ENCODE data around the gene KRTAP10-2. TPM values are rescaled to one million over a fixed set of nuclear protein-coding genes. Genes with fewer than 3 reads are reported as not detected.
A peak's percentile ranks its signal among the peaks of the same experiment; 100 is the strongest.

The KRTAP10-2 gene
- total RNA-seq, 1 donor from 2014 or later = not detected

DNA sequence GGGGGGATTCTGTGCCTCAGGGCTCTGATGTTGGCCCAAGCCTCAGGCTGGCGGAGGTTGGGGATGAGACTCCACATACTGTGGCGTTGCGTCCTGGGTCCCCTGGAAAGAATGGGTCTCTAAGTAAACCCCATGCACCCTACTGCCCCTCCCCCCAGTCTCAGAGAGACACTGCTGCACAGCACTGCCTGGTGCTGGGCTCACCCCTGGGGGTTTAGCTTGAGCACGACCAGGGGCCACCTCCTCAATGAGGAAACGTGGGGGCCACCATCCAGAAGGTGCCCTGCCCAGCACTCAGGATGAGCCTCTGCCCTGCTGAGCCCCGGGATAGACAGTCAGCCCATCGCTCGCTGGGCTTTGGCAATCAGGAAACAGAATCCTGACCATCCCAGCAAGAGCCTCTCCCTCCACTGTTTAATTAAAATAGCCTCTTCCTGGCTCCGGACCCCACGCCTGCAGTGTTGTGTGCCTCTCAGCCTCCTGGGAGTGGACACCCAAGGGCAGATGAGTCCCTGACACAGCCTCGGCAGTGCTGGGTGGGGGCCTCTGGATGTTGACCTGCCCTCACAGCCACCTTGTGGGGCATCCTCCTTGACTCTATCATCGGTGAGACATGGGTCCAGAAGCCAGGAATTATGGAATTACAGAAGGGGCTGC is 18.7 kb upstream of the KRTAP10-2 start:
- peaks cover 6% of the 10 kb centered on the region for H3K4me1 Mint-ChIP-seq (ENCODE audit: low read depth)
- H3K9me3 Mint-ChIP-seq (ENCODE audit: low read depth) = peaks cover 15% of the 10 kb centered on the region
- no peak overlapping the region for H3K4me3 Mint-ChIP-seq (ENCODE audit: unreplicated experiment)
- DNase-seq (ENCODE audit: low spot score) = peak; percentile 83
- peaks cover 27% of the 10 kb centered on the region for H3K27me3 Mint-ChIP-seq (ENCODE audit: low read depth)
- H3K36me3 Mint-ChIP-seq (ENCODE audit: low read depth) = peaks cover 2% of the 10 kb centered on the region
- TF ChIP-seq, protein P1, sequence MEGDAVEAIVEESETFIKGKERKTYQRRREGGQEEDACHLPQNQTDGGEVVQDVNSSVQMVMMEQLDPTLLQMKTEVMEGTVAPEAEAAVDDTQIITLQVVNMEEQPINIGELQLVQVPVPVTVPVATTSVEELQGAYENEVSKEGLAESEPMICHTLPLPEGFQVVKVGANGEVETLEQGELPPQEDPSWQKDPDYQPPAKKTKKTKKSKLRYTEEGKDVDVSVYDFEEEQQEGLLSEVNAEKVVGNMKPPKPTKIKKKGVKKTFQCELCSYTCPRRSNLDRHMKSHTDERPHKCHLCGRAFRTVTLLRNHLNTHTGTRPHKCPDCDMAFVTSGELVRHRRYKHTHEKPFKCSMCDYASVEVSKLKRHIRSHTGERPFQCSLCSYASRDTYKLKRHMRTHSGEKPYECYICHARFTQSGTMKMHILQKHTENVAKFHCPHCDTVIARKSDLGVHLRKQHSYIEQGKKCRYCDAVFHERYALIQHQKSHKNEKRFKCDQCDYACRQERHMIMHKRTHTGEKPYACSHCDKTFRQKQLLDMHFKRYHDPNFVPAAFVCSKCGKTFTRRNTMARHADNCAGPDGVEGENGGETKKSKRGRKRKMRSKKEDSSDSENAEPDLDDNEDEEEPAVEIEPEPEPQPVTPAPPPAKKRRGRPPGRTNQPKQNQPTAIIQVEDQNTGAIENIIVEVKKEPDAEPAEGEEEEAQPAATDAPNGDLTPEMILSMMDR (IDR thresholded peaks at IDR 0.05) = no peak
- H3K27ac Mint-ChIP-seq (ENCODE audit: unreplicated experiment) = no peak overlapping the region

GRCh38 chr21:44568667-44569556 is 17.6 kb upstream of the KRTAP10-2 start:
- Mint-ChIP-seq H3K9me3 (ENCODE audit: low read depth) (peaks cover 18% of the 10 kb centered on the region), H3K36me3 (ENCODE audit: low read depth) (peaks cover 2% of the 10 kb centered on the region), H3K4me1 (ENCODE audit: low read depth) (peaks cover 6% of the 10 kb centered on the region), H3K27ac (ENCODE audit: unreplicated experiment) (no peak overlapping the region), H3K27me3 (ENCODE audit: low read depth) (peaks cover 22% of the 10 kb centered on the region), H3K4me3 (ENCODE audit: unreplicated experiment) (no peak overlapping the region)
- TF ChIP-seq, protein P1 (IDR thresholded peaks at IDR 0.05) = no peak
- no peak for DNase-seq (ENCODE audit: low spot score)

DNA sequence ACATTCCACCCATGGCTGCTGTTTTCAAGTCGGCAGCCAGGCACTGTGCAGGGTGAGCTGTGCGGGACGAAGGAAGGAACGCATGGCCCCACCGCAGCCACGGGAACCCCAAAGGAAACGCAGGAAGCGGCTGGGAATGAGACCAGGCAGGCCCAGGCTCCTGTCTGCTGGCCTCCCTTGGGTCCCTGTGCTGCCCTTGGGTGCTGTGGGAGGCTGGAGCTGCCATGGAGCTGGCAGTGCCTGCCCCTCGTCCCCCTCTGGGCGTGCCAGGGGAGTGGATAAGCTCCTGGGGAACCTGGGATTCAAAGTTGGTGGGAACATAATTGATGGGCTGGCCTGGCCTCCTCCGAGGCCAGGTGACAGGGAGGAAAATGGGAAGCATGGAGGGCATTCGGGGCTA is 17.0 kb upstream of the KRTAP10-2 start:
- Mint-ChIP-seq H3K4me1 (ENCODE audit: low read depth) (peaks cover 5% of the 10 kb centered on the region), H3K27ac (ENCODE audit: unreplicated experiment) (no peak overlapping the region), H3K9me3 (ENCODE audit: low read depth) (peaks cover 21% of the 10 kb centered on the region), H3K4me3 (ENCODE audit: unreplicated experiment) (no peak overlapping the region), H3K27me3 (ENCODE audit: low read depth) (peaks cover 23% of the 10 kb centered on the region), H3K36me3 (ENCODE audit: low read depth) (peaks cover 2% of the 10 kb centered on the region)
- DNase-seq (ENCODE audit: low spot score) = no peak
- TF ChIP-seq, protein P1 (IDR thresholded peaks at IDR 0.05) = no peak

DNA sequence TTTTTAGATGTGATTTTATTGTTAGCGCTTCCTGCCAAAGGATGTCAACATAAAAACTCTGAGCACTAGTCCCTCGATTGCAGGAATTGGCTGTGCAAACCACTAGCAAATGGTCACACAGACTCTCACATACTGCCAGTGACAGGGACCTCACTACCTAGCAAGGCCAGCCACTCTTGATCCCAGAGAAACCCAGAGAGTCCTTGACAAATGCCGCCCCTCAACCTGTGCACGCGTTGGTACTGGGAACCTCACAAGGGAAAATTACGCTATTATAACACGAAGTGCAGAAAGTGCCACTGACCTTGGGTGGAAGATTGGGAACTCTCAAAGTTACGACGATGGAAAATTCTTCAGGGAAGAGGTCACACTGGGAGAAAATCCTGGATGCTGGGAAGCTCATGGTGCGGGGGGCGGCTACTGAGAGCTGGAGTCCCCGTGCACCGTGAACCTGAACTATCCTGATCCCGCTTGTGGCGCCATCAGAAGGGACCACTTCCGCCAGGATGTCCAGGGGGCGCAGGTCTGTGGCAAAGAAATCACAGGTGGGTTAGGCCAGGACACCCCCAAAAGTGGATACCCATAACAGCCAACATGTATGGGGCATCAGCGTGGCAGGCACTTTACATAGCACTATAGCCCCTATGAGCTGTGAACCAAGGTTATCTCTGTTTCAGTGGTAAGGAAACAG is 16.3 kb upstream of the KRTAP10-2 start:
- Mint-ChIP-seq H3K4me1 (ENCODE audit: low read depth) (no peaks in the 10 kb centered on the region), H3K36me3 (ENCODE audit: low read depth) (peaks cover 2% of the 10 kb centered on the region), H3K27me3 (ENCODE audit: low read depth) (peaks cover 23% of the 10 kb centered on the region), H3K4me3 (ENCODE audit: unreplicated experiment) (no peak overlapping the region), H3K9me3 (ENCODE audit: low read depth) (peaks cover 27% of the 10 kb centered on the region), H3K27ac (ENCODE audit: unreplicated experiment) (no peak overlapping the region)
- TF ChIP-seq, protein P1 (IDR thresholded peaks at IDR 0.05) = no peak
- no peak for DNase-seq (ENCODE audit: low spot score)

- peaks cover 5% of the 10 kb centered on the region for H3K36me3 Mint-ChIP-seq (ENCODE audit: low read depth)
- peaks cover 30% of the 10 kb centered on the region for H3K9me3 Mint-ChIP-seq (ENCODE audit: low read depth)
- H3K27ac Mint-ChIP-seq (ENCODE audit: unreplicated experiment) = no peak overlapping the region
- H3K27me3 Mint-ChIP-seq (ENCODE audit: low read depth) = peaks cover 33% of the 10 kb centered on the region
- no peaks in the 10 kb centered on the region for H3K4me1 Mint-ChIP-seq (ENCODE audit: low read depth)
- TF ChIP-seq, protein P1 (IDR thresholded peaks at IDR 0.05) = no peak
- H3K4me3 Mint-ChIP-seq (ENCODE audit: unreplicated experiment) = no peak overlapping the region
- no peak for DNase-seq (ENCODE audit: low spot score)
These were observed 15.1 kb upstream of the KRTAP10-2 start for GRCh38 chr21:44566403-44566802.

Data from chondrocyte (in vitro differentiated cells).